Stomach smooth muscle (tissue), 2 donors: ENCODE measurements around the gene RAX.
"Not testable (repeated sequence)": the region's sequence is repeated elsewhere in the genome, so short reads cannot be mapped to it uniquely, and the experiment has no call there.

Source experiments
- H3K27ac ChIP-seq: one replicate; pipeline ENCODE4 v1.7.0; 2013; ENCODE audit warnings: mild to moderate bottlenecking, low read length, inconsistent platforms
- H3K27me3 ChIP-seq, 2 donors: one replicate each; pipeline ENCODE4 v1.7.0; 2013; ENCODE audit warnings: low read length in 2 of 2; ENCODE audit not compliant: insufficient read depth in 2 of 2, control insufficient read depth in 1 of 2
- H3K36me3 ChIP-seq, 2 donors: one replicate each; pipeline ENCODE4 v1.7.0; 2013; ENCODE audit warnings: low read length in 2 of 2; ENCODE audit not compliant: control insufficient read depth in 2 of 2, insufficient read depth in 2 of 2
- H3K4me1 ChIP-seq: one replicate; pipeline ENCODE4 v1.7.0; 2013; ENCODE audit warnings: low read length; ENCODE audit not compliant: control insufficient read depth, insufficient read depth
- H3K4me3 ChIP-seq, 2 donors: one replicate each; pipeline ENCODE4 v1.7.0; 2013; ENCODE audit warnings: low read length in 2 of 2
- H3K9ac ChIP-seq, 2 donors: one replicate each; pipeline ENCODE4 v1.7.0; 2013; ENCODE audit warnings: low read length in 2 of 2, mild to moderate bottlenecking in 1 of 2
- H3K9me3 ChIP-seq, 2 donors: one replicate each; pipeline ENCODE4 v1.7.0; 2013; ENCODE audit warnings: low read length in 2 of 2; ENCODE audit not compliant: control insufficient read depth in 2 of 2
- donor health status: healthy.
- donor health status: Pancreatic carcinoma.

RAX gene

DNA sequence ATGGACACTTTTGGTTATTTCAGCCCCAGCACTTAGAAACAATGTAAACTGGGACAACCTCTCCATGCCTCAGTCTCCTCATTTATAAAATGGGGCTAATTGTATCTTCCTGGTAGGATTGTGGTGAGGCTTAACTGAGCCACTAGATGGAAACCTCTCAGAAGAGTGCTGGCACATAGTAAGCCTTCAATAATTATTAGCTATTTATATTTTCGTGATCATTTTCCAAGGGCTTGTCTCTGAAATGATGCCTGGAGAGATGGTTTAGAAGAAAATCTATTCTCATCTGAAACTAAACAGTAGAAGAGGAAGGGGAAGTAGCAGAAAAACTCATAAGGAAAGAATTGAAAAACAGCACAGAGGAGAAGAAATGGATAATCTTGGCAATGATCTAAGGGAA is 6.8 kb downstream of the RAX start:
- Histone ChIP-seq H3K4me3 (no peak overlapping the region), H3K27ac (no peak overlapping the region), H3K9me3 (no peaks in the 10 kb centered on the region), H3K27me3 (peaks cover 55 to 71% of the 10 kb centered on the region in 2 donors), H3K36me3 (no peaks in the 10 kb centered on the region), H3K4me1 (peaks cover 8% of the 10 kb centered on the region), H3K9ac (no peak overlapping the region)

DNA sequence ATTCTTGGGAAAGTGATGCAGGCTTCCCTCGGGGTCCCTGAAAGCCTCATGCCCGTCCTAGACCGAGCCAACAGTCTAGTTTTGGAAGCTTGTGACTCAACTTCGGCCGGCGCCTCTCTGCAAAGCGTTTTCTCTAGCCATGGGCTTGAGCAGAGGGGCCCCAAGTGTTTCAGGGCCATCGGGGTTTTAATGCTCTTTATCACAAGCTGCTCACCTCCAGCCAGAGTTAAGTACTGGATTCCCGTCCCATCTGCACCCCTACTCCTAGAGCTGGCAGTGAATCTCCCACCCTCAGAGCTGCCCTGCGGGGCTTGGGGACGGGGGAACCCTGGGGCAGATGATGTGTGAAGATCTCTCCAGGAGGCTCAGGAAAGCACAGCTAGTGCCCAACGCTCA is 7.3 kb downstream of the RAX start:
- H3K4me1 ChIP-seq: peaks cover 8% of the 10 kb centered on the region
- no peak overlapping the region for H3K9ac ChIP-seq
- no peak overlapping the region for H3K27ac ChIP-seq
- H3K27me3 ChIP-seq: peaks cover 53 to 66% of the 10 kb centered on the region in 2 donors
- no peaks in the 10 kb centered on the region for H3K36me3 ChIP-seq
- H3K9me3 ChIP-seq: no peaks in the 10 kb centered on the region
- H3K4me3 ChIP-seq: no peak overlapping the region

DNA sequence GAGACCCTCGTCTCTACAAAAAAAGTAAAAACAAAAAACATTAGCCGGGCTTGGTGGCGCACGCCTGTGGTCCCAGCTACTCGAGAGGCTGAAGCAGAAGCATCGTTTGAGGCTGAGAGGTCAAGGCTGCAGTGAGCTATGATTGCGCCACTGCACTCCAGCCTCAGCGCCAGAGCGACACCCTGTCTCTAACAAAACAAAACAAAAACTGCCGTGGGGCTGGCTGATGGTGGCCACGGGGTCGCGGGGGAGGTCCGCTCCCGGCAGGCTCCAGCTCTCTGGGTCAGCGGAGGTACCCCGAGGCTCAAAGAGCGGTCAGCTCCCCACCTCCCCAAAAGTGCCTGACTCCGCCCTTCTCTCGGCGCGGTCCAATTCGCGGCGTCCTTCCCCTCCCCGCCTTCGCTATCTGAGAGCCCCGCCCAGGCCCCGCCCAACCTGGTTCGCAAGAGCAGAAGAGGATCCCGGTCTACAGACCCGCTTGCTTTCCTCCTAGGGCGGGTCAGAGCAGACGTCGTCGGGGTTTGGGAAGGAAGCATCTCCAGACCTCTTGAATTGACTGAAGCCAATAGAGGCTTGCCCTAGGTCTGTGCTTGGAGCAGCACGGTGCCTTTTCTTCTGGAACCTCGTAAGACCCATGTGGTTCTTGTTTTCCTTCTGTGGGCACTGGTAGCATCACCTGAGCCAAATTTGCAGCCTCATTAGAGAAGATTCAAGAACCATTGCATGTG is 7.8 kb downstream of the RAX start:
- no peak overlapping the region for H3K9ac ChIP-seq
- H3K27ac ChIP-seq: no peak overlapping the region
- H3K27me3 ChIP-seq: peaks cover 47 to 61% of the 10 kb centered on the region in 2 donors
- H3K9me3 ChIP-seq: no peaks in the 10 kb centered on the region
- H3K36me3 ChIP-seq: no peaks in the 10 kb centered on the region
- peaks cover 8% of the 10 kb centered on the region for H3K4me1 ChIP-seq
- H3K4me3 ChIP-seq: no peak overlapping the region

- Histone ChIP-seq H3K9ac (no peak overlapping the region), H3K27ac (no peak overlapping the region), H3K36me3 (no peaks in the 10 kb centered on the region), H3K4me3 (no peak overlapping the region), H3K27me3 (peaks cover 43 to 55% of the 10 kb centered on the region in 2 donors), H3K4me1 (peaks cover 8% of the 10 kb centered on the region), H3K9me3 (no peaks in the 10 kb centered on the region)
These were observed 8.5 kb downstream of the RAX start for GRCh38 chr18:59264651-59265245.

- Histone ChIP-seq H3K36me3 (no peaks in the 10 kb centered on the region), H3K27ac (no peak overlapping the region), H3K4me1 (peaks cover 8% of the 10 kb centered on the region), H3K9me3 (no peaks in the 10 kb centered on the region), H3K27me3 (peaks cover 43 to 49% of the 10 kb centered on the region in 2 donors), H3K9ac (no peak overlapping the region), H3K4me3 (no peak overlapping the region)
These were observed 9.1 kb downstream of the RAX start for GRCh38 chr18:59264121-59264571.

DNA sequence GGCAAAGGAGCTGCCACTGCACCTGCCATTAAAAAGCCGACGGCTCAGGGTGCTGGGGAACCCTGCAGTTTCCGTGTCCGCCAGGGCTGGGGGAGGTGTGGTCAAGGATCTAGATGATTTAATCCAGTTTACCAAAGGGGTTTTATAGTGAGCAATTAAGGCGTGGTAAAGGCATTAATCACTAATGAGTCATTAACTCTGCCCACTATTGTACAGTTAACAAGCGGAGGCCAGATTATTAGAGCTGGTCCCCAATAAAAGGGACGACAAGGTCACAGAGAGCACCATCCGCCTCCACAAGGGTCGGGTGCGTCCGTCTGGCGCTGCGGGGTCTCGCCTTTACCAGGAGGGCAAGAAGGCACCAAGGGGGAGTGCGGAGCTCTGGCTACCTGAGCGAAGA is 9.6 kb downstream of the RAX start:
- no peak overlapping the region for H3K9ac ChIP-seq
- no peaks in the 10 kb centered on the region for H3K9me3 ChIP-seq
- H3K4me1 ChIP-seq: peaks cover 5% of the 10 kb centered on the region
- no peak overlapping the region for H3K27ac ChIP-seq
- no peaks in the 10 kb centered on the region for H3K36me3 ChIP-seq
- H3K4me3 ChIP-seq: no peak overlapping the region
- H3K27me3 ChIP-seq: peaks cover 41 to 46% of the 10 kb centered on the region in 2 donors

DNA sequence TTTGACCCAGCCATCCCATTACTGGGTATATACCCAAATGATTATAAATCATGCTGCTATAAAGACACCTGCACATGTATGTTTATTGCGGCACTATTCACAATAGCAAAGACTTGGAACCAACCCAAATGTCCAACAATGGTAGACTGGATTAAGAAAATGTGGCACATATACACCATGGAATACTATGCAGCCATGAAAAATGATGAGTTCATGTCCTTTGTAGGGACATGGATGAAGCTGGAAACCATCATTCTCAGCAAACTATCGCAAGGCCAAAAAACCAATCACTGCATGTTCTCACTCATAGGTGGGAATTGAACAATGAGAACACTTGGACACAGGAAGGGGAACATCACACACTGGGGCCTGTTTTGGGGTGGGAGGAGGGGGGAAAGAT is 11.0 kb downstream of the RAX start:
- H3K4me3 ChIP-seq, H3K9me3 ChIP-seq, H3K4me1 ChIP-seq, H3K9ac ChIP-seq, H3K36me3 ChIP-seq, H3K27ac ChIP-seq: not testable (repeated sequence)
- H3K27me3 ChIP-seq: peaks cover 32% of the 10 kb centered on the region in 2 donors

GRCh38 chr18:59261842-59262241 is 11.4 kb downstream of the RAX start:
- H3K27ac ChIP-seq, H3K9me3 ChIP-seq, H3K4me3 ChIP-seq, H3K4me1 ChIP-seq, H3K36me3 ChIP-seq, H3K9ac ChIP-seq: not testable (repeated sequence)
- peaks cover 30 to 31% of the 10 kb centered on the region in 2 donors for H3K27me3 ChIP-seq

- not testable (repeated sequence) for H3K9ac ChIP-seq, H3K4me1 ChIP-seq, H3K27me3 ChIP-seq, H3K27ac ChIP-seq, H3K36me3 ChIP-seq, H3K4me3 ChIP-seq, H3K9me3 ChIP-seq
These were observed 17.8 kb downstream of the RAX start for GRCh38 chr18:59255491-59255890.

- Histone ChIP-seq H3K4me1 (no peaks in the 10 kb centered on the region), H3K9me3 (peaks cover 0 to 3% of the 10 kb centered on the region in 2 donors), H3K36me3 (no peaks in the 10 kb centered on the region), H3K9ac (no peak overlapping the region), H3K4me3 (no peak overlapping the region), H3K27ac (no peak overlapping the region), H3K27me3 (peaks cover 3 to 5% of the 10 kb centered on the region in 2 donors)
These were observed 24.0 kb downstream of the RAX start for GRCh38 chr18:59249199-59249774.

DNA sequence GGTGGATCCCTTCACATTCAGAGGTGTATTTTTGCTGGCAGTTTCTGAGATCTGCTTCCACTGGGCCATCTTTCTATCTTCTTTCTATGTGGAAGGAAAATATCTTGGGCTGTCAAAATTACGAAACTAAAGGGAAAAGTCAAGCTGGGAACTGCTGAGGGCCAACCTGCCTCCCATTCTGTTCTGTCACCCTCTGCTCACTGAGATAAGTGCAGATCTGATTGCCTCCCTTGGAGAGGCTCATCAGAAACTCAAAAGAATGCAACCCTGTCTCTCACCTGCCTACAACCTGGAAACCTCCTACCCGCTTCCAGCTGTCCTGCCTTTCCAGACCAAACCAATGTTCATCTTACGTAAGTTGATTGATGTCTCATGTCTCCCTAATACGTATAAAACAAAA is 26.5 kb downstream of the RAX start:
- Histone ChIP-seq H3K4me1 (no peaks in the 10 kb centered on the region), H3K27me3 (peaks cover 3 to 5% of the 10 kb centered on the region in 2 donors), H3K27ac (no peak overlapping the region), H3K9ac (no peak overlapping the region), H3K4me3 (no peak overlapping the region), H3K9me3 (peaks cover 0 to 3% of the 10 kb centered on the region in 2 donors), H3K36me3 (no peaks in the 10 kb centered on the region)
